T-helper 1 cell treated with Interleukin-12 subunit alpha and Interleukin-12 subunit beta and Interleukin-4 antibody, amounts not matched to agents 30 μg/mL and 1 μg/mL, for 36 hours (primary cell): ENCODE data around the gene AAMP.

ENCODE experiments used
- H3K27ac Mint-ChIP-seq: one replicate; pipeline ENCODE4 v1.8.0; 2021; ENCODE audit warnings: mild to moderate bottlenecking, mixed read lengths
- H3K27me3 Mint-ChIP-seq: one replicate; pipeline ENCODE4 v1.8.0; 2021; ENCODE audit warnings: low read depth, mixed read lengths
- H3K36me3 Mint-ChIP-seq: one replicate; pipeline ENCODE4 v1.8.0; 2021; ENCODE audit warnings: low read depth, mixed read lengths
- H3K4me1 Mint-ChIP-seq: one replicate; pipeline ENCODE4 v1.8.0; 2021; ENCODE audit warnings: low read depth, mixed read lengths
- H3K4me3 Mint-ChIP-seq: one replicate; pipeline ENCODE4 v1.8.0; 2021; ENCODE audit warnings: mild to moderate bottlenecking, moderate library complexity, mixed read lengths
- H3K9me3 Mint-ChIP-seq: one replicate; pipeline ENCODE4 v1.8.0; 2021; ENCODE audit warnings: mixed read lengths

AAMP gene

DNA sequence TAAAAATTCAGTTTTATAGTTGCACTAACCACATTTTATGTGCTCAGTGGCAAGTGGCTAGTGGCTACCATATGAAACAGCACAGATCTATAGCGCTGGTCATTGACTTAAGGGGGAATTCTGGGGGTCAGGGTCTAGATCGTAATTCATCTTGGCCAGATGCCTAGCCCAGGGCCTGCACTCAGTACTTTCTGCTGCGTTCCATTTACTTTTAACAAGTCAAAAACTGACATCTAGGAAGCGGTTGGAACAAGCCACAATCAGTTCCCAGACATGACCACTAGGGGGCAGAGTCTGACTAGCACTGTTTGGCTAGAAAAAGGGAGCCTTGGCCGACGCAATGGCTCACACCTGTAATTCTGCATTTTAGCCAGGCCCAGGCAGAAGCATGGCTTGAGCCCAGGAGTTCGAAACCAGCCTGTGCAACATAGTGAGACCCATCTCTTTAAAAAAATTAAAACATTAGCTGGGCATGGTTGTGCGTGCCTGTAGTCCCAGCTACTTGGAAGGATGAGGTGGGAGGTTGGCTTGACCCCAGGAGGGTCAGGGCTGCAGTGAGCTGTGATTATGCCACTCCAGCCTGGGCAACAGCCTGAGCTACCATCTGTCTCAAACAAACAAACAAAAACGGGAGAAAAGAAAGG is 31.4 kb upstream of the AAMP start:
- no peak overlapping the region for H3K27ac Mint-ChIP-seq

DNA sequence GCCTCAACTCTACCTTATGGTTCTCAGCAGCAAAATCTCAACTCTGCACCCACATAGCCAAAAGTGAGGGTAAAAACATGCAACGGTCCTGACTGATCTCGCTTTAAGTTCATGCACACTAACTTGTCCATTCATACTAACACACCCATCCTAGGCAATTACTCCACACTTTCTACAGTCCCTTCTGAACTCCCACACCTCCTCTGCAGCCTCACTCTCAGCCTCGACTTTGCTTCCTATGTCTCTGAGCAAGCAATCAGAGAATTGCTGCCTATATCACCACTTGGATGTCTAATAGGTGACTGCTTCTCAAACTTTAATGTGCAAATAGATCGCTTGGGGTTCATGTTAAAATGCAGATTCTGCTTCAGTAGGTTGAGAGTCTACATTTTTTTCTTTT is 30.2 kb upstream of the AAMP start:
- Mint-ChIP-seq H3K27ac (no peak overlapping the region), H3K4me3 (no peak overlapping the region), H3K9me3 (no peaks in the 10 kb centered on the region), H3K36me3 (no peaks in the 10 kb centered on the region), H3K4me1 (peaks cover 6% of the 10 kb centered on the region), H3K27me3 (no peaks in the 10 kb centered on the region)

More for the DNA sequence above, 31.4 kb upstream of the AAMP start:
- no peaks in the 10 kb centered on the region for H3K27me3 Mint-ChIP-seq
- no peaks in the 10 kb centered on the region for H3K9me3 Mint-ChIP-seq
- no peak overlapping the region for H3K4me3 Mint-ChIP-seq
- H3K36me3 Mint-ChIP-seq: no peaks in the 10 kb centered on the region
- peaks cover 6% of the 10 kb centered on the region for H3K4me1 Mint-ChIP-seq

DNA sequence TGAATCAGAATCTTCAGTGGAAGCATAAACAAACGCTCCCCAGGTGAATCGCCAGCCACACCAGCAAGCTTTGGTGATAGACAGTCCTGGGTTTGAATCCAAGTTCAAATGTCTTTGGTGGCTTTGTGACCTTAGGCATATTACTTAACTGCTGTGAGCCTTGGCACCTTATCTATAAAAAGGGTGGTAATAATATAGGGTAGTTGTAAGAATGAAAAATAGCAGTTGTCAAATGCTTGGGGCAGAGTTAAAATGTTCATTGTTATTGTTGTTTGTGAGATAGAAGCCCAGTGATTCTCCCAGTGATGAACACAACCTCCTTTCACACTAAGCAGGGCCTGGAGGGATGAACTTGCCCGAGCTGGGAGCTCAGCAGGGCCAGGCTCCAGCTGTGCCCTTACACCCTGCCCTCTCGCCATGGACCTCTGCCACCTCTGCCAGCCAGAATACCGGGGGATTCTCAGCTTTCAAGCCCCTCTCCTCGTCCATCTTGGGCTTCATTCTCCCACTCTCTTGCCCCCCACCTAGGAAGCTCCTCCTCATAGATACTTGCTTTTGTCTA is 28.5 kb upstream of the AAMP start:
- Mint-ChIP-seq H3K4me1 (peaks cover 15% of the 10 kb centered on the region), H3K9me3 (no peaks in the 10 kb centered on the region), H3K36me3 (no peaks in the 10 kb centered on the region), H3K27me3 (no peaks in the 10 kb centered on the region), H3K4me3 (no peak overlapping the region), H3K27ac (no peak overlapping the region)

DNA sequence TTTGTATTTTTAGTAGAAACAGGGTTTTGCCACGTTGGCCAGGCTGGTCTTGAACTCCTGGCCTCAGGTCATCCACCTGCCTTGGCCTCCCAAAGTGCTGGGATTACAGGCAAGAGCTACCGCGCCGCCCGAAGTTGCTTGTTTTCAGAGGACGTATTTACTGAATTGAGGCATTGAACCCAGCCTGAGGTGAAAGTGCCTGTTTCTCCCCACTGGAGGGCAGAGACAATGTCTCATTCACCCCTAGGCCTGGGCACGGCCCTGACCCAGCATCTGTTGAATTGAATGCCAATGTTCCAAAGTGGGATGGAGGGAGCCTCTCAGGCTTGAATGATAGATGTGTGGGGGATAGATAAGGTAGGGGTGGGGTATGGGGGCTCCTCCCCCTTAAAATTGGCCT is 26.9 kb upstream of the AAMP start:
- peaks cover 21% of the 10 kb centered on the region for H3K4me1 Mint-ChIP-seq
- no peaks in the 10 kb centered on the region for H3K36me3 Mint-ChIP-seq
- H3K9me3 Mint-ChIP-seq: no peaks in the 10 kb centered on the region
- no peaks in the 10 kb centered on the region for H3K27me3 Mint-ChIP-seq
- no peak overlapping the region for H3K4me3 Mint-ChIP-seq
- no peak overlapping the region for H3K27ac Mint-ChIP-seq

DNA sequence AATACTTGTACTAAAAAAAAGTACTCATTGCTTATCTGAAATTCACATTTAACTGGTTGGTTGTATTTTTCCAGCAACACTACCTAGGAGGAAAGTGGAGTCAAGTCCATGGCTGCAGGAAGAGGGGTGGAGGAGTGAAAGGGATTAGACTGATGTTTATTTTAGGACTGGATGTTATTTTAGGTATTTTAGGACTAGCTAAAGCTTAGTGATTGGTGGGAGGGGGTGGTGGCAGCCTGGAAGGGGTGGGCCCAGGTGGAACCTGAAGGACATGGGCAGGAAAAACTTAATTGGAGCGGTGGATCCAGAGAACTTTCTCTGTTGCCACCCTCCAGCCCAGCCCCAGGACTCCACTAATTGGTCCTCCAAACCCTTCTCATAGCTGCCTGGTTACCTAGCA is 26.3 kb upstream of the AAMP start:
- Mint-ChIP-seq H3K9me3 (no peaks in the 10 kb centered on the region), H3K36me3 (no peaks in the 10 kb centered on the region)

DNA sequence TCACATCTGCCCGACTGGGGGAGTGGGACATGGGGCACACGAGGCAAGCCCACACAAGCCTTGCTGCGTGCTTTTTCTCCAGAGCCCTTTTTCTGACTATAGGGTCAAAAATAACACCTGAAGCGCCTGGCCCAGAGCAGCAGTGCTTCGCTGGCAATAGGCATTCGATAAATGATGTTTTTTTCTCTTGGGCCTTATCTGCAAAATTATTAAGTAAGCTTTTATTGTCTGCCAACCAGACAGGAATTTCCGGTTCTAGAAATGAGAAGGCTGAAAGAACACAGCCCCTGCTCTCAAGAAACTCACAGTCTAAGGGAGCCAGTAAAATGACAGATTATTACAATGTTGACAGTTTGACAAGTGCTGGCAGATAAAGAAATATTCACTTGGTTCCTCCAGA is 25.1 kb upstream of the AAMP start:
- no peaks in the 10 kb centered on the region for H3K36me3 Mint-ChIP-seq
- H3K9me3 Mint-ChIP-seq: no peaks in the 10 kb centered on the region
- no peak overlapping the region for H3K4me3 Mint-ChIP-seq
- H3K4me1 Mint-ChIP-seq: peaks cover 29% of the 10 kb centered on the region
- H3K27ac Mint-ChIP-seq: no peak overlapping the region
- H3K27me3 Mint-ChIP-seq: no peaks in the 10 kb centered on the region

More for the DNA sequence above, 26.3 kb upstream of the AAMP start:
- Mint-ChIP-seq H3K4me1 (peaks cover 21% of the 10 kb centered on the region), H3K27ac (no peak overlapping the region), H3K4me3 (no peak overlapping the region), H3K27me3 (no peaks in the 10 kb centered on the region)

DNA sequence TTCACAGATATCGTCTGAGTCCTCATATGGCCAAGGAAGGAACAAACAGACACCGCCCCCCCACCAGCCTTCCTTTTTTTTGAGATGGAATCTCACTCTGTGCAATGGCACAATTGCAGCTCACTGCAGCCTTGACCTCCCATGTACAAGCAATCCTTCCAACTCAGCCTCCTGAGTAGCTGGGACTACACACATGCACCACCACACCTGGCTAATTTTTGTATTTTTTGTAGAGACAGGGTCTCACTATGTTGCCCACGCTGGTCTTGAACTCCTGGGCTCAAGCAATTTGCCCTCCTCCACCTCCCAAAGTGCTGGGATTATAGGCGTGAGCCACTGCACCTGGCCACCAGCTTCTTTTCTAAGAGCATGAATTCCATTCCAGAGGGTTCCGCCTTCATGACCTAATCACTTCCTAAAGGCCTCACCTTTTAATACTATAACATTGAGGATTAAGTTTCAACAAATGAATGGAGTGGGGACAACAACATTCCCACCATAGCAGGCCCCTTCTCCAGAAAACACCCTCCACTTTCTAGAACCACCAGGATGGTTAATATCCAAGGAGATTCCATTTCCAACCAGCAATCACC is 24.6 kb upstream of the AAMP start:
- Mint-ChIP-seq H3K4me3 (no peak overlapping the region), H3K9me3 (no peaks in the 10 kb centered on the region), H3K27ac (no peak overlapping the region), H3K36me3 (no peaks in the 10 kb centered on the region), H3K4me1 (peaks cover 34% of the 10 kb centered on the region), H3K27me3 (no peaks in the 10 kb centered on the region)

DNA sequence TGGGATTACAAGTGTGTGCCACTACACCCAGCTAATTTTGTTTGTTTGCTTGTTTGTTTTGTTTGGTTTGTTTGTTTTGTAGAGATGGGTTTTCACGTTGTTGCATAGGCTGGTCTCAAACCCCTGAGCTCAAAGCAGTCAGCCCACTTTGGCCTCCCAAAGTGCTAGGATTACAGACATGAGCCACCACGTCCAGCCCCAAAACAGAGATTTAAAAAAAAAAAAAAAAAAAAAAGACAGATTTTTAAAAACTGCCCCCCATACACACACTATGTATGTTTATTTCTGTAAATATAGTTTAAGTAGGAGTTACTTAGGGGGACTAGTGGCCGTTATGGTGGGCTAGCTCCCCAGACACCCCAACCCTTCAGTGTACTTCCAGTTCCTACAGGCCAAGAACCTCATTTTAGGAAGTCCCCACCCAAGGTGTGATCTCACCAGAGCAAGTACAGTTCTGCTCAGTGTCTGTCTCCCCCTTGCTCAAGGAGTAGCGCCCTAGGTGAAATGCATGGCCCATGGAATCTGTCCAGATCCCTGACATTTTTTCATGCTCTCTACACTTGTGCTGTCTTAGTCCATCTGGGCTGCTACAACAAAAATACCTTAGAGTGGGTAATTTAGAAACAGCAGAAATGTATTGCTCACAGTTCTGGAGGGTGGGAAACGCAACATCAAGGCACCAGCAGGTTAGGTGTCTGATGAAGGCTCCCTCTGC is 23.9 kb upstream of the AAMP start:
- Mint-ChIP-seq H3K4me1 (peaks cover 39% of the 10 kb centered on the region), H3K27ac (no peak overlapping the region)

DNA sequence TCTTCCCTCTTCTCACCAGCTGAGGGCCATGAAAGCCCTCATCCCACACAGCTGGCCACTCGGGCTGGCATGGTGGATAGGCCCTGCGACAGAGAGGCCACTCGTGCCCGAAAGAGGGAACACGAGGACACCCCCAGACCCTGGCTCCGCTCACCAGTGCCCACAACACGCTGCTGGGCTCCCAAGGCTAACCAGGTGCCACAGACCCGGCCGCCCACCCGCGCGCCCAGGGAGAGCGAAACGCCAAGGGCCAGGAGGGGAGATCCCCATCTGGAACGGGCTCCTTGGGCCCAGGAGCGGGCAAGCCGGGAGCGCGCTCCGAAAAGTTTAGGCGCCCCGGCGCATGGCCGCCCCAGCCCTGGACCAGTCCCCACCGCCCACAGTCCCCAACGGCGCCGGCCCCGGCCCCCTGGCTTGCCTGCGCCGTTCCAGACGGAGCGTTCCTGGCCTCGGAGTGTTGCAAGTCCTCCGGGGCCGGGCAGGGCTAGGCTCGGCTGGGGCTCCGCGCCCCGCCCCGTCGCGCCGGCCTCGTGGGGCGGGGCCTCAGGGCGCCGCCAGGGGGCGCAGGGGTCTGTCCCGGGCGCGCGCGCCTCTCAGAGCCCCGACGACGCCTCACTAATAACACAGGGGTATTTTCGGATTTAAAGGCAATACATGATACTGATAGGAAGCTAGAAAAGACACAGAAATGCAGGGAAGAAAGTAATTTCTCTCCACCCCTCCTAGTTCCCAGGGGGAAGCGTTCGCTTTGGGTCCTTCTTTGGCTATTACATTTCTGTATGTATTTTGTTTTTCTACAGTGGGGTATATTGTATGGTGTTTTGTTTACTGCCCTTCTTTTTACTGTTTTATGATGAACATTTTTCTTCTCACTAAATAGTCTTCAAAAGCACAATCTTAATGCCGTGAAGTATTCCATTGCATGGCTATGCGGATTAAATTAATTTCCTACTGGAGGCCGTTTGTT is 22.4 kb upstream of the AAMP start, which contains the start of gene TMBIM1:
Gene TMBIM1 (minus strand): TSS at position 456 of the 967 bp plus-strand sequence. CDS start 10,362 bp downstream, outside the sequence.
- no peaks in the 10 kb centered on the region for H3K27me3 Mint-ChIP-seq
- peaks cover 50% of the 10 kb centered on the region for H3K4me1 Mint-ChIP-seq
- H3K9me3 Mint-ChIP-seq: no peaks in the 10 kb centered on the region
- H3K27ac Mint-ChIP-seq: peak within 1 kb of the TSS; percentile 89
- H3K4me3 Mint-ChIP-seq: peak within 1 kb of the TSS; percentile 82
- H3K36me3 Mint-ChIP-seq: peaks cover 4% of the 10 kb centered on the region

More for the DNA sequence above, 23.9 kb upstream of the AAMP start:
- H3K27me3 Mint-ChIP-seq: no peaks in the 10 kb centered on the region
- H3K36me3 Mint-ChIP-seq: peaks cover 2% of the 10 kb centered on the region
- H3K4me3 Mint-ChIP-seq: peak overlapping the region; percentile 67
- no peaks in the 10 kb centered on the region for H3K9me3 Mint-ChIP-seq

DNA sequence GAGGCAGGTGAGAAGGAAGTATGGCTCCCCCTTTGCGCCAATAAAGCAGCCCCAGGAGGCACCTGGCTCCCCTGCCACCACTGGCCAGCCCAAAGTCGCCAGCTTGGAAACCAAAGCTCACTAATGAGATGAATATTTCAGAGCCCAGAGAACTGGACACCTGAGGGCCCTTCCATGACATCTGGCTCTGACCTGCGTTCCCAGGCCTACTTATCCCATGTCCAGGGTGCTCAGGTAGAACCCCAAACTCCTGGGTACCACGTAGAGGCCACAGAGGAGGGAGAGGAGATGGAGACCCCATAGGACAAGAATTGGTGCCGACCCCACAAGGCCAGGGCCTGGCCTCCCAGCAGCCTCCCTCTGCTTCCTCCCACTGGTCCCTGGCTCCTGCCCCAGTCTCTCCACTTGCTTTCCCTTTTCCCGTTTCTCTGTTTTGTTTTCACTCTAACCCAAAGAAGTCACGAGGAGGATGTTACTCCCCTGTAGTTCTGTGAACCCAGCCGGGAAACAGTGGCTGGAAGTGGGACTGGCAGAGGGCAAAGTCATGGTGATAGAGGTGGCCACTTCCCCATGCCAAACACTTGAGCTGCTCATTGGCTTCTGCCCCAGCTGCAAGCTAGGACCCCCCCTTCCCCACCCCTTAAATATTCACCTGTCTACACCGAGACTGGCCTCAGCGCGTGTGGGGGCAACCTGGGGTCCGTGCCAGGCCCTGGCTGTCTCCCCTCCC is 21.5 kb upstream of the AAMP start:
- peaks cover 6% of the 10 kb centered on the region for H3K36me3 Mint-ChIP-seq
- H3K27ac Mint-ChIP-seq: peak overlapping the region; percentile 89
- H3K4me3 Mint-ChIP-seq: peak overlapping the region; percentile 82
- no peaks in the 10 kb centered on the region for H3K27me3 Mint-ChIP-seq
- peaks cover 58% of the 10 kb centered on the region for H3K4me1 Mint-ChIP-seq
- no peaks in the 10 kb centered on the region for H3K9me3 Mint-ChIP-seq

DNA sequence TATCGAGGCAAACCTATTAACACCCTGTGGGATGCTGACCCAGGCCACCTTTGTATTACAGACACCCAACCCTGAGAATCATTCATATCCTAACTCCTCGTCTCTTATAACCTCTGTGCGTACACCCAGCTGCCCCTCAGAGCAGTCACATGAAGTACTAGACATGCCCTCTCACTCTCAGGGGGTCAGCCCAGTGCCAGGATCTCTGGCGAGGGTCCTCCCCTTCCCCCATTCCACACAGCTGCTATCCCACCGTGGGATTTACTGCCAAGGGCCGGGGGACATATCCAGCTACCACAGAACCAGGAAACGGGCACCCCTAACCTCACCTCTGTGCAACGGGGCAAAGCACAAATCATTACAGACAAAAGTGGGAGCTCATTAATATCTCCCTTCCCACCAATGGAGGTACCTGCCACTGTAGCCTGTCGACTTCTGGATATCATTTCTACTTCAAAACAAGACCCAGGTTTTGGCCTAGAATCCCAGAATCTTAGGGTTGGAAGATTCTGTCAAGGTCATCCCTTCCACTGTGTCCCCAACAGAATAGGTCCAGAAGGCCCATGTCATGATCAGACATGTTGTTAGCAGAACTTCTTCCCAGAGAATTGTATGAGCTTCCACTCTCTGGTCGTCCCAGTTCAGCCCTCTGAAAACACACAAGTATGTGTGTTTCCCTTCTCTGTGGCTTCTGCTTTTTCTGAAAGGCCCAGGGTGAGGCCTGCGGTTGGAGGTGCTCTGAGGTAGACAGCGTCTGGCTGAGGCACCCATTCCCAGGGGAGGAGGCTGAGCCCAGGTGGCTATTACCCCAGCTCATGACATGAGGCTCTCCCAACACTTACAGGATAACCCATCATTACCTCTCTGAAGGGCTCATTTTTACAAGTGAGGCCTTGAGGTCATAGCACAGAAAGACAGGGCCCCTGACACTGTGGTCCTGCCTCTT is 20.7 kb upstream of the AAMP start:
- Mint-ChIP-seq H3K4me3 (peak overlapping the region; percentile 82), H3K36me3 (peaks cover 6% of the 10 kb centered on the region), H3K27ac (peak overlapping the region; percentile 89), H3K27me3 (no peaks in the 10 kb centered on the region), H3K4me1 (peaks cover 64% of the 10 kb centered on the region), H3K9me3 (no peaks in the 10 kb centered on the region)

DNA sequence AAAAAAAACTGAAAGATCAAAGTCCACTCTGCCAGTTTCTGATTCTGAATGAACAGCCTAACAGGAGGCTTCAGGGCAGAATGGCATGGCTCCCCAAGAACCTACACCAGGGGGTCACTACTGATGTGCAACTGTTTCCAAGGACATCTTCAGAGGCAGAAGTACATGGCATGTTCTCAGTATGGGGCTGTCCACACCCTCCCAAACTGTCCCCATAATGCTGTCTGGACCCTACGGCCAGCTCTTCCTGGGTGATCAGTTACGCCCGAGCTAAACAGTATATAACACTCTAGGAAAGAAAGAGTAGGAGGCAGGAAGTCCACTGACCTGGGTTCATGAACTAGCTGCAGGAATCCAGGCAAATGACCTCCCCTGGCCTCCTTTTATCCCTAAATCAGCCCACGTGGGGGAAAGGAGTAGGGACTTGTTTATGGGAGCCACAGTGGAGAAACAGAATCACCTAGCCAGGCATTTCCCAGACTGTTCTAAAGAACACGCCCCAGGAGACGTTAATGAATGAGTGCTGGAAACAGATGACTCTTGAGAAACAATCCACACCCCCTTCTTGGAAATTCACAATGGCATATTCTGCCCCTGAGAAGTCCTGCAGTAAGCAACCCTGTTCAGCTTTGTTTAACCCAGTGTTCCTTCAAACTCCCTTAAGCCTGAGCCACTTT is 19.8 kb upstream of the AAMP start:
- H3K9me3 Mint-ChIP-seq: no peaks in the 10 kb centered on the region
- H3K36me3 Mint-ChIP-seq: peaks cover 9% of the 10 kb centered on the region
- H3K4me1 Mint-ChIP-seq: peaks cover 70% of the 10 kb centered on the region
- peak overlapping the region; percentile 82 for H3K4me3 Mint-ChIP-seq
- peak overlapping the region; percentile 89 for H3K27ac Mint-ChIP-seq
- no peaks in the 10 kb centered on the region for H3K27me3 Mint-ChIP-seq
